Measurements from ENCODE around the gene MYO5A.

DNA sequence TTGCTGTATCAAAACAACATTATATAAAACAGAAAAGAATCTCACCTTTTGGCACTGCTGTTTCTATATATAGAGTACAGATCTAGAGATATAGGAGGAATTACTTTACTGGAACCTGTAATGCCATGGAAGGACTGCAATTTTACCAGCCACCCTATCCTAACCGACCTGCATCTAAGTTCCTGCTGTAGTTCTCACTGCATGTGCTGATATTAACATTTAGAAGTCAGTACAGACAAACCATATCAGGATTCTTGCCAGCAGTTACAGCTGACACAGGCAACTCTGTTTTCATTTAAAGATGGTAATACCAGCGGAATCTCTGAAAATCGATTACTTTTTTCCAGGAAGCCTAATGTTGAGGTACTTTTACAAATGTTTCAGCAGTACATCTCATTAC is 159.7 kb downstream of the MYO5A start:
- TF ChIP-seq, protein P1, sequence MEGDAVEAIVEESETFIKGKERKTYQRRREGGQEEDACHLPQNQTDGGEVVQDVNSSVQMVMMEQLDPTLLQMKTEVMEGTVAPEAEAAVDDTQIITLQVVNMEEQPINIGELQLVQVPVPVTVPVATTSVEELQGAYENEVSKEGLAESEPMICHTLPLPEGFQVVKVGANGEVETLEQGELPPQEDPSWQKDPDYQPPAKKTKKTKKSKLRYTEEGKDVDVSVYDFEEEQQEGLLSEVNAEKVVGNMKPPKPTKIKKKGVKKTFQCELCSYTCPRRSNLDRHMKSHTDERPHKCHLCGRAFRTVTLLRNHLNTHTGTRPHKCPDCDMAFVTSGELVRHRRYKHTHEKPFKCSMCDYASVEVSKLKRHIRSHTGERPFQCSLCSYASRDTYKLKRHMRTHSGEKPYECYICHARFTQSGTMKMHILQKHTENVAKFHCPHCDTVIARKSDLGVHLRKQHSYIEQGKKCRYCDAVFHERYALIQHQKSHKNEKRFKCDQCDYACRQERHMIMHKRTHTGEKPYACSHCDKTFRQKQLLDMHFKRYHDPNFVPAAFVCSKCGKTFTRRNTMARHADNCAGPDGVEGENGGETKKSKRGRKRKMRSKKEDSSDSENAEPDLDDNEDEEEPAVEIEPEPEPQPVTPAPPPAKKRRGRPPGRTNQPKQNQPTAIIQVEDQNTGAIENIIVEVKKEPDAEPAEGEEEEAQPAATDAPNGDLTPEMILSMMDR (IDR thresholded peaks at IDR 0.05; ENCODE audit: low read length), result no peak
- TF ChIP-seq EZH2phosphoT487 (IDR thresholded peaks at IDR 0.05; ENCODE audit: low read length) (no peak), EZH2 (optimal IDR thresholded peaks at IDR 0.05; ENCODE audit: low read depth, low read length) (no peak)

Measured in MM.1S (cell line).